Gastrocnemius medialis (tissue), 4 donors: Measurements from ENCODE around the gene TMPRSS9. TPM values are rescaled to one million over a fixed set of nuclear protein-coding genes. Genes with fewer than 3 reads are reported as not detected.

ENCODE experiments used
- ATAC-seq, 2 donors: fragments of 150-250 bp; one replicate each; pipeline ENCODE4 v1.9.1; 2016
- DNase-seq, 2 donors: peaks; one replicate each; pipeline ENCODE4 v3.0.0-alpha.2; 2019
- H3K27ac ChIP-seq, 4 donors: fragments of 200-600 bp; sonication (generic); 1 replicate in 1 of 4; 2 replicates in 3 of 4; pipeline ENCODE4 v1.5.1; 2016 to 2018; ENCODE audit warnings: mild to moderate bottlenecking in 2 of 4, moderate library complexity in 1 of 4
- H3K27me3 ChIP-seq, 3 donors: fragments of 200-600 bp; sonication (generic) in 2 of 3; 1 replicate in 1 of 3; 2 replicates in 2 of 3; pipeline versions ENCODE4 v1.5.1 to v1.6.0; 2016 to 2019; ENCODE audit warnings: mild to moderate bottlenecking in 1 of 3, moderate library complexity in 1 of 3
- H3K36me3 ChIP-seq, 2 donors: fragments of 200-600 bp; sonication (generic) in 1 of 2; one replicate each; pipeline ENCODE4 v1.5.1; 2017 to 2018
- H3K4me1 ChIP-seq, 2 donors: fragments of 200-600 bp; sonication (generic) in 1 of 2; one replicate each; pipeline ENCODE4 v1.5.1; 2016 to 2017; ENCODE audit warnings: mild to moderate bottlenecking in 2 of 2
- H3K4me3 ChIP-seq, 4 donors: fragments of 200-600 bp; sonication (generic) in 3 of 4; 1 replicate in 1 of 4; 2 replicates in 3 of 4; pipeline ENCODE4 v1.5.1; 2016 to 2019; ENCODE audit warnings: mild to moderate bottlenecking in 2 of 4
- H3K9me3 ChIP-seq, 3 donors: fragments of 200-600 bp; sonication (generic) in 2 of 3; 1 replicate in 1 of 3; 2 replicates in 2 of 3; pipeline ENCODE4 v1.5.1; 2016 to 2019
- CTCF ChIP-seq, 5 experiments: fragments of 450-650 bp in 3 of 5; fragments of 200-600 bp in 2 of 5; sonication (generic) in 2 of 5; IDR thresholded peaks in 4 of 5; conservative IDR thresholded peaks in 1 of 5; 1 replicate in 4 of 5; 2 replicates in 1 of 5; pipeline ENCODE4 v1.5.1; 2016 to 2019; ENCODE audit warnings: antibody characterized with exemption in 5 of 5, mild to moderate bottlenecking in 3 of 5, moderate library complexity in 3 of 5
- POLR2A ChIP-seq, 2 donors: fragments of 450-650 bp; IDR thresholded peaks; one replicate each; pipeline ENCODE4 v1.6.1; 2017; ENCODE audit warnings: antibody characterized with exemption in 2 of 2, mild to moderate bottlenecking in 2 of 2, moderate library complexity in 2 of 2
- in situ Hi-C, 4 donors: fragments of 200-750 bp; cut with MboI; loops; one replicate each; pipeline versions ENCODE4 v1.15.0 to v1.8.0; 2017; ENCODE audit warnings: low sequenced_read_pairs in 4 of 4
- intact Hi-C: fragments of 100-400 bp; cut with DNase I; formaldehyde crosslinking; loops from one replicate; pipeline ENCODE4 v1.15.1; 2023; ENCODE audit warnings: low total_unique reads
- total RNA-seq, 4 donors: library from RNA; depleted of rRNA; stranded (reverse); fragments of >200 nt; gene quantifications; one replicate each; pipeline versions ENCODE4 v1.1.0 to v1.2.3, GENCODE V29; 2016

Gene TMPRSS9
- total RNA-seq, 4 donors from 2014 or later, result not detected

DNA sequence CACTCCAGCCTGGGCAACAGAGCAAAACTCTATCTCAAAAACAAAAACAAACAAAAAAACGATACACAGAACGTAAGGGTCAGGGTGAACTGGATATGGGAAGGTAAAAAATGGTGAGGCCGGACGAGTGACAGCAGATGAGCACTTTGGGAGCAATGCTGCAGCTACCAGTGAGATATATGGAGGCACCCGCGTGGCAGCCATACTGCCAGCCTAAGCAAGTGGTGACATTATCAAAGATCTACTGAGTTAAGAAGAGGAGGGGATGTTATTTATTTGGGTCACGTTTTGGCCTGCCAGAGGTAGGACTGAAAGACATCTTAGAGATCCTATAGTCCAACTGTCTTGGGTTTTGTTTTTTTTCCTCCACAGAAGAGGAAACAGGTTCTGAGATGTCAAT is 53.1 kb downstream of the TMPRSS9 start:
- DNase-seq, result no peak
- Histone ChIP-seq H3K4me1 (no peaks in the 10 kb centered on the region), H3K4me3 (no peak overlapping the region), H3K36me3 (no peaks in the 10 kb centered on the region), H3K27ac (no peak overlapping the region), H3K27me3 (peaks cover 0 to 6% (median 0%) of the 10 kb centered on the region in 3 donors), H3K9me3 (no peaks in the 10 kb centered on the region)
- no peak for ATAC-seq
- in situ Hi-C loops, result no loop called here
- intact Hi-C loops, result no loop called here
- TF ChIP-seq POLR2A (IDR thresholded peaks at IDR 0.05), result no peak
- TF ChIP-seq CTCF (IDR thresholded peaks at IDR 0.05 in 4 of 5, conservative IDR thresholded peaks at IDR 0.05 in 1 of 5), result no peak

DNA sequence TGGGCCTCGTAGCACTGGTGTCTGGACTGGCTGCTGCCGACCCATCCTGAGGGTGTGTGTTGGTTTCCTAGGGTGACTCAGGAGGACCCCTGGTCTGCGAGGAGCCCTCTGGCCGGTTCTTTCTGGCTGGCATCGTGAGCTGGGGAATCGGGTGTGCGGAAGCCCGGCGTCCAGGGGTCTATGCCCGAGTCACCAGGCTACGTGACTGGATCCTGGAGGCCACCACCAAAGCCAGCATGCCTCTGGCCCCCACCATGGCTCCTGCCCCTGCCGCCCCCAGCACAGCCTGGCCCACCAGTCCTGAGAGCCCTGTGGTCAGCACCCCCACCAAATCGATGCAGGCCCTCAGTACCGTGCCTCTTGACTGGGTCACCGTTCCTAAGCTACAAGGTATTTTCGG is 53.6 kb downstream of the TMPRSS9 start:
- DNase-seq, result no peak
- intact Hi-C loops (no loop called here), in situ Hi-C loops (no loop called here)
- no peak for TF ChIP-seq CTCF (IDR thresholded peaks at IDR 0.05 in 4 of 5, conservative IDR thresholded peaks at IDR 0.05 in 1 of 5)
- no peak for TF ChIP-seq POLR2A (IDR thresholded peaks at IDR 0.05)
- Histone ChIP-seq H3K4me3 (no peak overlapping the region), H3K4me1 (no peaks in the 10 kb centered on the region), H3K36me3 (no peaks in the 10 kb centered on the region), H3K27me3 (peaks cover 0 to 6% (median 0%) of the 10 kb centered on the region in 3 donors), H3K9me3 (no peaks in the 10 kb centered on the region), H3K27ac (no peak overlapping the region)
- ATAC-seq, result no peak

GRCh38 chr19:2415281-2415972 is 55.4 kb downstream of the TMPRSS9 start:
- in situ Hi-C loops, result no loop called here
- no peaks in the 10 kb centered on the region for H3K4me1 ChIP-seq
- no peak for ATAC-seq
- H3K36me3 ChIP-seq, result no peaks in the 10 kb centered on the region
- H3K9me3 ChIP-seq, result no peaks in the 10 kb centered on the region
- H3K27me3 ChIP-seq, result peaks cover 0 to 5% (median 0%) of the 10 kb centered on the region in 3 donors
- no peak overlapping the region for H3K4me3 ChIP-seq
- DNase-seq, result no peak
- H3K27ac ChIP-seq, result no peak overlapping the region
- intact Hi-C loops, result no loop called here
- TF ChIP-seq CTCF (IDR thresholded peaks at IDR 0.05 in 4 of 5, conservative IDR thresholded peaks at IDR 0.05 in 1 of 5) (no peak), POLR2A (IDR thresholded peaks at IDR 0.05) (no peak)

- DNase-seq (no peak), ATAC-seq (no peak)
- intact Hi-C loops, result no loop called here
- Histone ChIP-seq H3K4me1 (no peaks in the 10 kb centered on the region), H3K27ac (no peak overlapping the region), H3K4me3 (no peak overlapping the region), H3K36me3 (no peaks in the 10 kb centered on the region), H3K9me3 (no peaks in the 10 kb centered on the region), H3K27me3 (peaks cover 0 to under 1% (median 0%) of the 10 kb centered on the region in 3 donors)
- TF ChIP-seq CTCF (IDR thresholded peaks at IDR 0.05 in 4 of 5, conservative IDR thresholded peaks at IDR 0.05 in 1 of 5), result no peak
- no peak for TF ChIP-seq POLR2A (IDR thresholded peaks at IDR 0.05)
- in situ Hi-C loops, result no loop called here
These were observed 55.9 kb downstream of the TMPRSS9 start for GRCh38 chr19:2415973-2416319.
